ENCODE results near the gene IFRD2. TPM values are rescaled to one million over a fixed set of nuclear protein-coding genes. Genes with fewer than 3 reads are reported as not detected.
A peak's percentile ranks its signal among the peaks of the same experiment; 100 is the strongest.

IFRD2 gene
- total and polyA plus RNA-seq, 4 experiments from 2014 or later, result 58.6 to 84.7 (median 63.7) TPM

GRCh38 chr3:50304601-50305000, 12.4 kb upstream of the IFRD2 start:
- ChIA-PET CTCF (ENCODE audit: partially characterized antibody) (no interaction called here), POLR2A (ENCODE audit: partially characterized antibody) (no interaction called here)
- intact Hi-C loops (cut with micrococcal nuclease), result no loop called here
- Mint-ChIP-seq H3K36me3 (no peaks in the 10 kb centered on the region), H3K4me3 (no peak overlapping the region), H3K27me3 (no peaks in the 10 kb centered on the region), H3K4me1 (peaks cover 11 to 16% (median 14%) of the 10 kb centered on the region in 4 donors), H3K27ac (peak overlapping the region in 4 of 7 donors; percentile 7 to 57 (median 30)), H3K9me3 (no peaks in the 10 kb centered on the region)
- Histone ChIP-seq H3K27ac (ENCODE audit: low read depth, low read length) (no peak overlapping the region), H3K4me3 (ENCODE audit: low read length in 2 of 2) (no peak overlapping the region), H3K27me3 (ENCODE audit: insufficient read depth, low read length) (no peaks in the 10 kb centered on the region), H3K4me1 (ENCODE audit: insufficient read depth, low read length) (peaks cover 12% of the 10 kb centered on the region), H3K36me3 (ENCODE audit: insufficient read depth, low read length) (no peaks in the 10 kb centered on the region), H3K9me3 (ENCODE audit: control insufficient read depth in 1 of 2, low read length in 2 of 2) (no peaks in the 10 kb centered on the region)
- peak in 1 of 5 donors; percentile 8 for DNase-seq

DNA sequence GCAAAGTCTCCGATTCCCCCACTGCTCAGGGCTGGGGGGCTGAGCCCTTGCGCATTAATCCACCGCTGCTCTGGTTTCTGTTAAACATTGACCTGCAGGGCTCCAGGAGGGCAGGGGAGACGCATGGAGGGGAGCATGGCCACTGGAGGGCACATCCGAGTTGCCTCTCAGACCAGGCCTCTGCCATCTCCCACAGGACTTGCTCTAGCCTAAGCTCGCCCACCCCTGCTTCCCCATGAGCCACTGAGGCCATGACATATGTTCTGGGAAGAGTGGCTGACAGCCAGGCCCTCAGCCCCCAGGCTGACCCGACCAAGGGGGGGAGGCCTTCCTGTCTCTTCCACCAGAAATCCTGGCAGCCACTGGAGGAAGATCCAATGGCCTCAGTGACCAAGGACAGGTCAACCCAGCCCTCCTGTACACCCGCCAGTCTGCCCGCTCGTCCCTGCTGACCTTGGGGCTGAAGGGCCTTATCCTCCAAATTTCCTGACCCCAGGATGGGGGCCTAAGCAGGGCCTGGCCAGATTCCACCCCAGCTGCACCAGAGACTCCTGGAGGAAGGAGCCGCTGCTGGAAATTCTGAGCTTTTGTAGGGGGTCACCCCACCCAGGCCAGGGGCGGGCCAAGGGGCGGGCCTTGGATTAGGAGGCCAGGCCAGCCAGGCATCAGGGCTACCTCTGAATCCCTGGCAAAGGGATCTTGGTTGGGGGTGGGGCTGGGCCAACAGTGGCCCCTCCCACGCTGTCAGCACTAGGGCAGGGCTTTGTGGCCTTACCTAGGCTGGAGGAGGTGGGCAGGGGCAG, 11.0 kb upstream of the IFRD2 start, which contains the start of gene HYAL1:
HYAL1 (minus strand) TSS at position 562 of the 803 bp plus-strand sequence. CDS start 618 bp downstream, outside the sequence.
- no peak within 1 kb of the TSS for H3K4me3 Mint-ChIP-seq
- peaks cover 0 to 7% of the 10 kb centered on the region in 2 donors for H3K36me3 Mint-ChIP-seq
- no peak within 1 kb of the TSS for H3K27ac Mint-ChIP-seq
- H3K9me3 Mint-ChIP-seq, result no peaks in the 10 kb centered on the region
- Histone ChIP-seq H3K4me3 (ENCODE audit: low read length in 2 of 2) (no peak within 1 kb of the TSS), H3K27me3 (ENCODE audit: insufficient read depth, low read length) (no peaks in the 10 kb centered on the region), H3K36me3 (ENCODE audit: insufficient read depth, low read length) (no peaks in the 10 kb centered on the region), H3K27ac (ENCODE audit: low read depth, low read length) (no peak within 1 kb of the TSS), H3K4me1 (ENCODE audit: insufficient read depth, low read length) (peaks cover 18% of the 10 kb centered on the region), H3K9me3 (ENCODE audit: control insufficient read depth in 1 of 2, low read length in 2 of 2) (no peaks in the 10 kb centered on the region)
- intact Hi-C loops (cut with micrococcal nuclease), result no loop called here
- no peaks in the 10 kb centered on the region for H3K27me3 Mint-ChIP-seq
- ChIA-PET CTCF (ENCODE audit: partially characterized antibody) (interaction anchor here (1.0 kb wide), 1 partner anchor 34 kb away, joined by 3 read pairs; no protein-coding TSS in a partner anchor), POLR2A (ENCODE audit: partially characterized antibody) (interaction anchor here (0.9 kb wide), 1 partner anchor 35 kb away, joined by 3 read pairs; no protein-coding TSS in a partner anchor)
- peaks cover 12 to 29% (median 18%) of the 10 kb centered on the region in 4 donors for H3K4me1 Mint-ChIP-seq
- peak in 1 of 5 donors; percentile 31 for DNase-seq

- intact Hi-C loops (cut with micrococcal nuclease), result no loop called here
- H3K9me3 Mint-ChIP-seq, result no peaks in the 10 kb centered on the region
- CTCF ChIA-PET (ENCODE audit: partially characterized antibody), result interaction anchor here (0.7 to 1.0 kb wide), 2 partner anchors 35 to 265 kb away, joined by 3 read pairs; partner anchors contain the start of gene C3orf18
These were observed 10.1 kb upstream of the IFRD2 start for GRCh38 chr3:50302095-50303012.

GRCh38 chr3:50300681-50301254, 8.5 kb upstream of the IFRD2 start:
- Histone ChIP-seq H3K9me3 (ENCODE audit: control insufficient read depth in 1 of 2, low read length in 2 of 2) (no peaks in the 10 kb centered on the region), H3K36me3 (ENCODE audit: insufficient read depth, low read length) (no peaks in the 10 kb centered on the region), H3K27ac (ENCODE audit: low read depth, low read length) (no peak overlapping the region), H3K4me3 (ENCODE audit: low read length in 2 of 2) (no peak overlapping the region), H3K27me3 (ENCODE audit: insufficient read depth, low read length) (no peaks in the 10 kb centered on the region), H3K4me1 (ENCODE audit: insufficient read depth, low read length) (peaks cover 25% of the 10 kb centered on the region)
- Mint-ChIP-seq H3K4me3 (peak overlapping the region in 6 of 8 donors; percentile 35 to 97 (median 64)), H3K27ac (peak overlapping the region; percentile 95 to 100 (median 100)), H3K9me3 (no peaks in the 10 kb centered on the region), H3K27me3 (no peaks in the 10 kb centered on the region), H3K36me3 (peaks cover 0 to 7% of the 10 kb centered on the region in 2 donors), H3K4me1 (peaks cover 15 to 44% (median 27%) of the 10 kb centered on the region in 4 donors)
- DNase-seq, result no peak
- ChIA-PET CTCF (ENCODE audit: partially characterized antibody) (no interaction called here), POLR2A (ENCODE audit: partially characterized antibody) (interaction anchor here (0.6 to 3.8 kb wide), 2 partner anchors 28 to 46 kb away, joined by 3 to 28 read pairs; partner anchors contain the start of gene TUSC2)
- intact Hi-C loops (cut with micrococcal nuclease), result no loop called here

More at GRCh38 chr3:50302095-50303012, 10.1 kb upstream of the IFRD2 start:
- Histone ChIP-seq H3K27ac (ENCODE audit: low read depth, low read length) (no peak overlapping the region), H3K4me3 (ENCODE audit: low read length in 2 of 2) (no peak overlapping the region), H3K36me3 (ENCODE audit: insufficient read depth, low read length) (no peaks in the 10 kb centered on the region), H3K9me3 (ENCODE audit: control insufficient read depth in 1 of 2, low read length in 2 of 2) (no peaks in the 10 kb centered on the region), H3K27me3 (ENCODE audit: insufficient read depth, low read length) (no peaks in the 10 kb centered on the region), H3K4me1 (ENCODE audit: insufficient read depth, low read length) (peaks cover 25% of the 10 kb centered on the region)
- Mint-ChIP-seq H3K36me3 (peaks cover 0 to 7% of the 10 kb centered on the region in 2 donors), H3K4me3 (peak overlapping the region in 1 of 8 donors; percentile 7), H3K27ac (peak overlapping the region in 3 of 7 donors; percentile 13 to 57 (median 41)), H3K27me3 (no peaks in the 10 kb centered on the region), H3K4me1 (peaks cover 14 to 37% (median 23%) of the 10 kb centered on the region in 4 donors)
- POLR2A ChIA-PET (ENCODE audit: partially characterized antibody), result interaction anchor here (0.9 to 1.0 kb wide), 3 partner anchors 13 to 36 kb away, joined by 3 to 4 read pairs (median 3); partner anchors contain the start of gene TUSC2
- peak in 1 of 5 donors; percentile 35 for DNase-seq

DNA sequence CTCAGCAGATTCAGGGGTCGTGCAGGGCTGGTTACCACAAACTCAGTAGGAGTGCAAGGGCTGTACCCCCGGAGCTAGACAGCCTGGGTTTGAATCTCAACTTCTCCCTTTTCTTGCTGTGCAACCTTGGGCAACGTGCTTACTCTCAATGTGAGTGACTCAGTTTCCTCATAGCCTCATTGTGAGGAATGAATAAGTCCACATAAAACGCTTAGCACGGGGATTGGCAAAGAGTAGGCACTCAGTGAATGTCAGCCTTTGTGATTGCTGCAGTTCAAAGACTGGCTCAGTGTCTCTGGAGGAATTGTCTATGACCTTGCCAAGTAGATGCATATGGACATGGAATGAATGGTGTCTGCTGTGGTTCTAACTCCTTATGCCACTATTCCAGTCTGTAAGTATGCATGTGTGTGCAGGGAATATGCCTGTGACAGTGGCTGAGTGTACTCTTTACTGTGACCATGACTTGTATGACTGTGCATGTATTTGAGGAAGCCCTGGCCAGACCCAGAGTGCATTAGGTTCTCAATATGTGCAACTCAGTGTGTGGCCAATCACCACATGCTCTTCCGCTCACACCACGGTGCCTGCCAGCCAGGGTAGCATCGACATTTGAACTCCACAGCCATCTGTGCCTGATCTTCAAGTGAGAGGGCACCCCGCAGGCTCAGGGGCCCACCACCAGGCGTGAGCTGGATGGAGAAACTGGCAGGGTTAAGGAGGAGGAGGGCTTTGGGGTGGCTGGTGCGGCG, 7.9 kb upstream of the IFRD2 start:
- H3K27me3 Mint-ChIP-seq, result no peaks in the 10 kb centered on the region
- Histone ChIP-seq H3K27ac (ENCODE audit: low read depth, low read length) (peak overlapping the region; percentile 90), H3K36me3 (ENCODE audit: insufficient read depth, low read length) (no peaks in the 10 kb centered on the region), H3K9me3 (ENCODE audit: control insufficient read depth in 1 of 2, low read length in 2 of 2) (no peaks in the 10 kb centered on the region), H3K4me3 (ENCODE audit: low read length in 2 of 2) (peak overlapping the region; percentile 57 to 64), H3K27me3 (ENCODE audit: insufficient read depth, low read length) (no peaks in the 10 kb centered on the region), H3K4me1 (ENCODE audit: insufficient read depth, low read length) (peaks cover 25% of the 10 kb centered on the region)
- ChIA-PET CTCF (ENCODE audit: partially characterized antibody) (interaction anchor here (0.9 to 3.8 kb wide), 11 partner anchors 15 to 105 kb away, joined by 3 to 37 read pairs (median 5); partner anchors contain the start of genes GNAI2, HYAL2 and TUSC2), POLR2A (ENCODE audit: partially characterized antibody) (interaction anchor here (0.6 to 9.2 kb wide), 15 partner anchors 10 to 269 kb away, joined by 3 to 178 read pairs (median 10); partner anchors contain the start of genes CYB561D2, GNAI2, HEMK1 and HYAL2)
- H3K4me3 Mint-ChIP-seq, result peak overlapping the region; percentile 95 to 100 (median 97)
- peaks cover 15 to 47% (median 27%) of the 10 kb centered on the region in 4 donors for H3K4me1 Mint-ChIP-seq
- no peaks in the 10 kb centered on the region for H3K9me3 Mint-ChIP-seq
- intact Hi-C loops (cut with micrococcal nuclease), result loop anchor here (1.0 to 2.0 kb wide), 8 partner anchors 21 to 361 kb away; partner anchors contain the start of genes CYB561D2, NPRL2, TMEM115 and TUSC2
- peak in 1 of 5 donors; percentile 32 for DNase-seq
- peak overlapping the region; percentile 95 to 100 (median 100) for H3K27ac Mint-ChIP-seq
- H3K36me3 Mint-ChIP-seq, result peaks cover 0 to 7% of the 10 kb centered on the region in 2 donors

- POLR2A ChIA-PET (ENCODE audit: partially characterized antibody), result interaction anchor here (1.0 to 9.2 kb wide), 17 partner anchors 10 to 1090 kb away, joined by 3 to 178 read pairs (median 7); partner anchors contain the start of genes CYB561D2, GNAI2, HEMK1 and HYAL2
- H3K4me3 ChIP-seq (ENCODE audit: low read length in 2 of 2), result peak overlapping the region; percentile 57 to 64
These were observed 7.4 kb upstream of the IFRD2 start for GRCh38 chr3:50299638-50299928.

More at GRCh38 chr3:50299638-50299928, 7.4 kb upstream of the IFRD2 start:
- H3K27ac ChIP-seq (ENCODE audit: low read depth, low read length), result peak overlapping the region; percentile 90
- CTCF ChIA-PET (ENCODE audit: partially characterized antibody), result interaction anchor here (0.9 to 3.8 kb wide), 12 partner anchors 15 to 105 kb away, joined by 3 to 37 read pairs (median 5); partner anchors contain the start of genes GNAI2, HYAL2 and TUSC2
- no peaks in the 10 kb centered on the region for H3K9me3 ChIP-seq (ENCODE audit: control insufficient read depth in 1 of 2, low read length in 2 of 2)
- Mint-ChIP-seq H3K4me3 (peak overlapping the region; percentile 95 to 100 (median 97)), H3K27me3 (no peaks in the 10 kb centered on the region), H3K9me3 (no peaks in the 10 kb centered on the region), H3K36me3 (peaks cover 0 to 7% of the 10 kb centered on the region in 2 donors), H3K4me1 (peaks cover 12 to 47% (median 26%) of the 10 kb centered on the region in 4 donors), H3K27ac (peak overlapping the region; percentile 95 to 100 (median 100))
- H3K36me3 ChIP-seq (ENCODE audit: insufficient read depth, low read length), result no peaks in the 10 kb centered on the region
- intact Hi-C loops (cut with micrococcal nuclease), result loop anchor here (1.0 to 2.0 kb wide), 8 partner anchors 22 to 360 kb away; partner anchors contain the start of genes CYB561D2, NPRL2, TMEM115 and TUSC2
- no peaks in the 10 kb centered on the region for H3K27me3 ChIP-seq (ENCODE audit: insufficient read depth, low read length)
- no peak for DNase-seq
- peaks cover 25% of the 10 kb centered on the region for H3K4me1 ChIP-seq (ENCODE audit: insufficient read depth, low read length)

Data from CD4-positive, alpha-beta memory T cell (primary cell).